ENCODE results near the gene ARL3. TPM values are rescaled to one million over a fixed set of nuclear protein-coding genes. Genes with fewer than 3 reads are reported as not detected.
"Not testable (repeated sequence)": the region's sequence is repeated elsewhere in the genome, so short reads cannot be mapped to it uniquely, and the experiment has no call there.

ARL3 gene
- total RNA-seq, 4 donors from 2014 or later: 1.6 to 3.8 (median 3.2) TPM

GRCh38 chr10:102702742-102703141, 11.5 kb downstream of the ARL3 start:
- WGBS, 2 donors: 88 to 91% methylated on average over 2 of the region's 2 CpGs
- DNase-seq (ENCODE audit: low spot score in 2 of 2): no peak
- TF ChIP-seq POLR2A (IDR thresholded peaks at IDR 0.05) (no peak), CTCF (IDR thresholded peaks at IDR 0.05) (no peak)
- no peak overlapping the region for H3K4me3 ChIP-seq (ENCODE audit: low read depth, poor library complexity, severe bottlenecking)
- intact Hi-C loops (cut with DNase I; ENCODE audit: low total_unique reads): loop anchor here (1.0 kb wide), 1 partner anchor 32 kb away; no protein-coding TSS in a partner anchor

- DNase-seq (ENCODE audit: low spot score in 2 of 2): no peak
- no peak for TF ChIP-seq POLR2A (IDR thresholded peaks at IDR 0.05)
- TF ChIP-seq CTCF (IDR thresholded peaks at IDR 0.05): no peak
- intact Hi-C loops (cut with DNase I; ENCODE audit: low total_unique reads): no loop called here
- H3K4me3 ChIP-seq (ENCODE audit: low read depth, poor library complexity, severe bottlenecking): no peak overlapping the region
- 96 to 98% methylated on average over 3 of the region's 3 CpGs for WGBS, 2 donors
Measured at GRCh38 chr10:102701796-102702195, 12.4 kb downstream of the ARL3 start.

GRCh38 chr10:102701272-102701671, 12.9 kb downstream of the ARL3 start:
- TF ChIP-seq CTCF (IDR thresholded peaks at IDR 0.05) (no peak), POLR2A (IDR thresholded peaks at IDR 0.05) (no peak)
- intact Hi-C loops (cut with DNase I; ENCODE audit: low total_unique reads): no loop called here
- DNase-seq (ENCODE audit: low spot score in 2 of 2): no peak
- no peak overlapping the region for H3K4me3 ChIP-seq (ENCODE audit: low read depth, poor library complexity, severe bottlenecking)
- 73 to 79% methylated on average over 3 of the region's 3 CpGs for WGBS, 2 donors

GRCh38 chr10:102698894-102699293, 15.3 kb downstream of the ARL3 start:
- DNase-seq (ENCODE audit: low spot score in 2 of 2): no peak
- no peak overlapping the region for H3K4me3 ChIP-seq (ENCODE audit: low read depth, poor library complexity, severe bottlenecking)
- TF ChIP-seq POLR2A (IDR thresholded peaks at IDR 0.05): no peak
- no peak for TF ChIP-seq CTCF (IDR thresholded peaks at IDR 0.05)
- 29 to 42% methylated on average over 2 of the region's 2 CpGs for WGBS, 2 donors
- intact Hi-C loops (cut with DNase I; ENCODE audit: low total_unique reads): no loop called here

GRCh38 chr10:102696736-102697135, 17.5 kb downstream of the ARL3 start:
- intact Hi-C loops (cut with DNase I; ENCODE audit: low total_unique reads): no loop called here
- WGBS, 2 donors: 56 to 81% methylated on average over 3 of the region's 3 CpGs
- DNase-seq (ENCODE audit: low spot score in 2 of 2): no peak
- no peak overlapping the region for H3K4me3 ChIP-seq (ENCODE audit: low read depth, poor library complexity, severe bottlenecking)
- TF ChIP-seq CTCF (IDR thresholded peaks at IDR 0.05) (no peak), POLR2A (IDR thresholded peaks at IDR 0.05) (no peak)

- WGBS, 2 donors: 96% methylated on average over 10 of the region's 10 CpGs
- DNase-seq (ENCODE audit: low spot score in 2 of 2); intact Hi-C loops (cut with DNase I; ENCODE audit: low total_unique reads); H3K4me3 ChIP-seq (ENCODE audit: low read depth, poor library complexity, severe bottlenecking): not testable (repeated sequence)
Measured at GRCh38 chr10:102695401-102695800, 18.8 kb downstream of the ARL3 start.

Data from lower leg skin (tissue), 4 donors.